ENCODE measurements around the gene SNAP91. TPM values are rescaled to one million over a fixed set of nuclear protein-coding genes. Genes with fewer than 3 reads are reported as not detected.

Gene SNAP91
- total RNA-seq, 1 experiment from 2014 or later = 1.3 TPM

DNA sequence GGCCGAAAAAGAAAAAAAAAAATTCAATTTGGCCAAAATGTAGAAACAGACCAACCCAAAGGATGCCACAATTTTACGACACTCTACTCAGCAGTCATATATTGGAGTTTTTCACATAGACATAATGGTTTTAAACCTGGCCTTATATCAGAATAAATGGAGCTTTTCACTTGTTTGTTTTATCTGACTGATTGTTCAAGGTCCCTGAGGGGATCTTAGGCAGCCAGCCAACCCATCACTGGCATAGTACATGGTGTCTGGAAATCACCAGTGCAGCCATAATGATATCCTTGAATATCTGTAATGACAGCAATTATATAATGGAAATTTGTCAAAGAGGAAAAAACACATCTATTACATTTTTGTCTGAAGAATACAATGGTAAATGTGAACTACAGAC is 99.7 kb downstream of the SNAP91 start:
- no peaks in the 10 kb centered on the region for H3K9me3 Mint-ChIP-seq
- Histone ChIP-seq H3K27ac (ENCODE audit: insufficient read length, low read depth, low read length) (no peak overlapping the region), H3K18ac (ENCODE audit: insufficient read length, low read depth, low read length) (no peak overlapping the region), H4K8ac (replicated peaks; ENCODE audit: insufficient read length, low read depth, low read length) (no peak overlapping the region), H3K79me2 (ENCODE audit: insufficient read depth, low read length) (no peaks in the 10 kb centered on the region), H3K14ac (ENCODE audit: insufficient read depth, low read length) (no peak overlapping the region), H4K91ac (ENCODE audit: insufficient read length, low read depth, low read length) (no peak overlapping the region), H2BK12ac (ENCODE audit: insufficient read length, low read depth, low read length) (no peak overlapping the region), H2AFZ (ENCODE audit: low read length) (no peak overlapping the region), H2BK5ac (ENCODE audit: insufficient read length, low read length) (no peak overlapping the region), H3T11ph (ENCODE audit: low read length) (no peak overlapping the region), H3K9me3 (ENCODE audit: control insufficient read depth, low read depth, low read length) (no peaks in the 10 kb centered on the region), H2BK120ac (ENCODE audit: low read depth, low read length, poor library complexity, severe bottlenecking) (no peak overlapping the region), H3K4me1 (ENCODE audit: insufficient read depth, low read length) (no peaks in the 10 kb centered on the region), H3K56ac (ENCODE audit: insufficient read length, low read depth, low read length) (no peak overlapping the region), H3K9ac (ENCODE audit: extremely low read depth, insufficient read length, low read length) (no peak overlapping the region), H3K79me1 (ENCODE audit: insufficient read depth, low read depth, low read length, poor library complexity, severe bottlenecking) (no peaks in the 10 kb centered on the region), H3K4me2 (ENCODE audit: insufficient read depth, insufficient read length, low read length) (no peak overlapping the region), H2AK5ac (ENCODE audit: insufficient read length, low read length) (no peak overlapping the region), H3K4ac (ENCODE audit: low read depth, low read length) (no peak overlapping the region), H2BK15ac (ENCODE audit: low read depth, low read length) (no peak overlapping the region), H4K20me1 (ENCODE audit: control insufficient read depth, insufficient read depth, insufficient read length) (no peaks in the 10 kb centered on the region), H3K27me3 (ENCODE audit: insufficient read depth, low read length) (no peaks in the 10 kb centered on the region), H4K5ac (ENCODE audit: insufficient read length, low read depth, low read length) (no peak overlapping the region), H2BK20ac (ENCODE audit: low read depth, low read length, poor library complexity, severe bottlenecking) (no peak overlapping the region), H3K23ac (ENCODE audit: insufficient read length, low read depth, low read length) (no peak overlapping the region), H3K23me2 (ENCODE audit: insufficient read length, low read depth, low read length, poor library complexity, severe bottlenecking) (no peaks in the 10 kb centered on the region)
- no peak overlapping the region for H3K4me3 Mint-ChIP-seq
- TF ChIP-seq, protein P1, sequence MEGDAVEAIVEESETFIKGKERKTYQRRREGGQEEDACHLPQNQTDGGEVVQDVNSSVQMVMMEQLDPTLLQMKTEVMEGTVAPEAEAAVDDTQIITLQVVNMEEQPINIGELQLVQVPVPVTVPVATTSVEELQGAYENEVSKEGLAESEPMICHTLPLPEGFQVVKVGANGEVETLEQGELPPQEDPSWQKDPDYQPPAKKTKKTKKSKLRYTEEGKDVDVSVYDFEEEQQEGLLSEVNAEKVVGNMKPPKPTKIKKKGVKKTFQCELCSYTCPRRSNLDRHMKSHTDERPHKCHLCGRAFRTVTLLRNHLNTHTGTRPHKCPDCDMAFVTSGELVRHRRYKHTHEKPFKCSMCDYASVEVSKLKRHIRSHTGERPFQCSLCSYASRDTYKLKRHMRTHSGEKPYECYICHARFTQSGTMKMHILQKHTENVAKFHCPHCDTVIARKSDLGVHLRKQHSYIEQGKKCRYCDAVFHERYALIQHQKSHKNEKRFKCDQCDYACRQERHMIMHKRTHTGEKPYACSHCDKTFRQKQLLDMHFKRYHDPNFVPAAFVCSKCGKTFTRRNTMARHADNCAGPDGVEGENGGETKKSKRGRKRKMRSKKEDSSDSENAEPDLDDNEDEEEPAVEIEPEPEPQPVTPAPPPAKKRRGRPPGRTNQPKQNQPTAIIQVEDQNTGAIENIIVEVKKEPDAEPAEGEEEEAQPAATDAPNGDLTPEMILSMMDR (conservative IDR thresholded peaks at IDR 0.05) = no peak
- no peaks in the 10 kb centered on the region for H3K27me3 Mint-ChIP-seq (ENCODE audit: low read depth)
- H3K27ac Mint-ChIP-seq = no peak overlapping the region
- no peak for DNase-seq
- no peaks in the 10 kb centered on the region for H3K4me1 Mint-ChIP-seq
- no peaks in the 10 kb centered on the region for H3K36me3 Mint-ChIP-seq (ENCODE audit: insufficient read depth in 1 of 3, low read depth in 3 of 3)
- no CpG with 5 or more reads among the region's 2 CpGs for WGBS (ENCODE audit: extremely low coverage, insufficient read length, low lambda C conversion rate)
